Ramos (cell line): Measurements from ENCODE around the gene SMPD4.
"Not testable (repeated sequence)": the region's sequence is repeated elsewhere in the genome, so short reads cannot be mapped to it uniquely, and the experiment has no call there.

Experiments
- in situ Hi-C: fragments of 300-500 bp; cut with MboI; formaldehyde crosslinking; loops from one replicate; pipeline ENCODE4 v1.14.3; 2022; ENCODE audit warnings: low sequenced_read_pairs; ENCODE audit not compliant: unreplicated experiment

SMPD4 gene

GRCh38 chr2:130187859-130188792, 6.7 kb upstream of the SMPD4 start:
- in situ Hi-C loops: loop anchor here (5.0 kb wide), 1 partner anchor 1299 kb away; no protein-coding TSS in a partner anchor

- in situ Hi-C loops: loop anchor here (5.0 kb wide), 1 partner anchor 1300 kb away; no protein-coding TSS in a partner anchor
These were observed 5.9 kb upstream of the SMPD4 start for GRCh38 chr2:130187268-130187667.

GRCh38 chr2:130186391-130186790, 5.0 kb upstream of the SMPD4 start:
- in situ Hi-C loops: loop anchor here (5.0 kb wide), 1 partner anchor 1301 kb away; no protein-coding TSS in a partner anchor

GRCh38 chr2:130185896-130186295, 4.5 kb upstream of the SMPD4 start:
- in situ Hi-C loops: loop anchor here (5.0 kb wide), 1 partner anchor 1301 kb away; no protein-coding TSS in a partner anchor

- in situ Hi-C loops: loop anchor here (5.0 kb wide), 1 partner anchor 1302 kb away; no protein-coding TSS in a partner anchor
These were observed 4.0 kb upstream of the SMPD4 start for GRCh38 chr2:130185436-130185835.

- in situ Hi-C loops: loop anchor here (5.0 kb wide), 1 partner anchor 154 kb away; no protein-coding TSS in a partner anchor
These were observed 2.3 kb upstream of the SMPD4 start for GRCh38 chr2:130183512-130184373.

- in situ Hi-C loops: loop anchor here (5.0 kb wide), 1 partner anchor 154 kb away; no protein-coding TSS in a partner anchor
These were observed 1.6 kb upstream of the SMPD4 start for GRCh38 chr2:130182826-130183511.

GRCh38 chr2:130181880-130182682, 679 bp upstream of the SMPD4 start, which contains the start of gene MZT2B:
Gene MZT2B (plus strand): TSS chr2:130182262. CDS start chr2:130182283, 21 bp downstream.
- in situ Hi-C loops: loop anchor here (5.0 kb wide), 1 partner anchor 155 kb away; no protein-coding TSS in a partner anchor

GRCh38 chr2:130180404-130181324, 738 bp downstream of the SMPD4 start:
- in situ Hi-C loops: loop anchor here (5.0 kb wide), 1 partner anchor 157 kb away; no protein-coding TSS in a partner anchor

GRCh38 chr2:130174866-130175265, 6.5 kb downstream of the SMPD4 start:
- in situ Hi-C loops: not testable (repeated sequence)

- in situ Hi-C loops: no loop called here
These were observed 11.5 kb downstream of the SMPD4 start for GRCh38 chr2:130169896-130170295.

- in situ Hi-C loops: not testable (repeated sequence)
These were observed 12.2 kb downstream of the SMPD4 start for GRCh38 chr2:130169163-130169562.

GRCh38 chr2:130166611-130167010, 14.8 kb downstream of the SMPD4 start:
- in situ Hi-C loops: not testable (repeated sequence)

- in situ Hi-C loops: no loop called here
These were observed 15.9 kb downstream of the SMPD4 start for GRCh38 chr2:130165293-130166016.

GRCh38 chr2:130162968-130163367, 18.4 kb downstream of the SMPD4 start:
- in situ Hi-C loops: no loop called here

- in situ Hi-C loops: not testable (repeated sequence)
These were observed 18.9 kb downstream of the SMPD4 start for GRCh38 chr2:130162486-130162885.
